ENCODE results near the gene FARP1.

Gene FARP1

DNA sequence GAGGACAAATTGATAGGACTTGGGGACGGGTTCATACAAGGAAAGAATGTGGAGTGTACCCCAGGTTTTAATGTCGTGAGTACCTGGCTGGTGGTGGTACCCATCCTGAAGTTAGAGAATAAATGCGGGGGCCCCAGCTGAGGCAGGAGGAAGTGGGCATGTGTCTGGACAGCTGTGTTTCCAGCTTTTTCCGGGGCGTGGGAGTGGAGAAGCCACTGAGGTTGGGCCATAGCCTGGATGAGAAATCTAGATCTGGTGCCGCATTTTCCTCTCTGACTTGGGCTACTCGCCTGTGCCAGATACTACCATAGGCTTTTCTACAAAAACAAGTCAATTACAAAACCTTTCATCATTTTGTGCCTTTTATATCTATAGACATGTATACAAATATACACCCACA lies 286.6 kb downstream of the FARP1 start:
- TF ChIP-seq POLR2AphosphoS5 (IDR thresholded peaks at IDR 0.05; ENCODE audit: low read depth, low read length) (no peak), TAF1 (IDR thresholded peaks at IDR 0.05; ENCODE audit: borderline replicate concordance, insufficient read depth, low read length) (no peak), SIN3A (IDR thresholded peaks at IDR 0.05; ENCODE audit: borderline replicate concordance, insufficient read depth, low read length) (no peak), REST (IDR thresholded peaks at IDR 0.05; ENCODE audit: insufficient read depth in 1 of 2, low read depth in 2 of 2, low read length in 2 of 2) (no peak), FOXP2 (optimal IDR thresholded peaks at IDR 0.05; ENCODE audit: borderline replicate concordance, extremely low read depth, extremely low read length, insufficient read depth) (no peak)

DNA sequence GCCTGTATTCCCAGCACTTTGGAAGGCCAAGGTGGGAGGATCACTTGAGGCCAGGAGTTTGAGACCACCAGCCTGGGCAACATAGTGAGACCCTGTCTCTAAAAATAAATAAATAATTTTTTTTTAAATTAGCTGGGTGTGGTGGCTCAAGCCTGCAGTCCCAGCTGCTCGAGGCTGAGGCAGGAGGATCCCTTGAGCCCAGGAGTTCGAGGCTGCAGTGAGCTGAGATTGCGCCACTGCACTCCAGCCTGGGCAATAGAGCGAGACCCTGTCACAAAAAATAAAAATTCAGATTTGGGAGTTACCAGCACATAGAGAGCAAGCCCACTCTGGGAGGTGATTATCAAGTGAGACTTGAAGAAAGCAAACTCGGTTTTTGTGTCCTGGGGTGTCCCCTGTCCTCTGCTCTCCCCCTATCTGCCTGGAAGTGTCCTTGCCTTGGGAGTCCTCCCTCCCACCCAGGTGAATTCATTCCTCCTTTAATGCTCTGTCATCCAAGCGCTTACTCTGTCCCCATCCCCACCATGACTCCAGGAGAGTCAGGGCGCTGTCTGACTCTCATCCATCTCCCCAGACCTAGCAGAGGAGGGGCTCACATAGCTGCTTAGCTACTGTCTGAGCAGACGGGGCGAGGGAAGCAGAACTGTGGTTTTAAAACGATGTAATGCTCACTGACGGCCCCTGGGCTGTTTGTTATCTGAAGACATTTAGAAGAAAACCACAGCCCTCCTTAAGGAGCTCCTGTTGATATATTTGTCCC lies 287.3 kb downstream of the FARP1 start:
- TF ChIP-seq REST (IDR thresholded peaks at IDR 0.05; ENCODE audit: insufficient read depth in 1 of 2, low read depth in 2 of 2, low read length in 2 of 2) (no peak), POLR2AphosphoS5 (IDR thresholded peaks at IDR 0.05; ENCODE audit: low read depth, low read length) (no peak), SIN3A (IDR thresholded peaks at IDR 0.05; ENCODE audit: borderline replicate concordance, insufficient read depth, low read length) (no peak), FOXP2 (optimal IDR thresholded peaks at IDR 0.05; ENCODE audit: borderline replicate concordance, extremely low read depth, extremely low read length, insufficient read depth) (no peak), TAF1 (IDR thresholded peaks at IDR 0.05; ENCODE audit: borderline replicate concordance, insufficient read depth, low read length) (no peak)

DNA sequence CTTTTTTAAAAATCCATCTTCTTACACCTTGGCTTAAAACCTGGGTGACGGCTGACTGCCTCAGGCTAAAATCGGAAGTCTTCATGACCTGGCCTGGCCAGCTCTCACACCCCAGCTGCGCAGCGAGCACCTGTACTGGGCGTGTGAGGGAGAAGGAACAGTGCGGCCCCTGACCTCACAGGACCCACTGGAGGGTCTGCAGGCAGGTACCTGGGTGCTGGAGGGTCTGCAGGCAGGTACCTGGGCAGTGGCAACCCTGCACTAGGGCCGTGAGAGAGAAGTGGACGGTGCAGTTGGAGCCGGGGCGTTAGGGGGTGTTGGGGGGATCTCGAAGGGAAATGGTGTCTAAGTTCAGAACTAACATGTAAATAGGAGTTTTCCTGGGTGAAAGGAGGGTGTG lies 289.7 kb downstream of the FARP1 start:
- TF ChIP-seq FOXP2 (optimal IDR thresholded peaks at IDR 0.05; ENCODE audit: borderline replicate concordance, extremely low read depth, extremely low read length, insufficient read depth) (no peak), REST (IDR thresholded peaks at IDR 0.05; ENCODE audit: insufficient read depth in 1 of 2, low read depth in 2 of 2, low read length in 2 of 2) (no peak), SIN3A (IDR thresholded peaks at IDR 0.05; ENCODE audit: borderline replicate concordance, insufficient read depth, low read length) (no peak), POLR2AphosphoS5 (IDR thresholded peaks at IDR 0.05; ENCODE audit: low read depth, low read length) (no peak), TAF1 (IDR thresholded peaks at IDR 0.05; ENCODE audit: borderline replicate concordance, insufficient read depth, low read length) (no peak)

GRCh38 chr13:98433654-98434053 lies 290.8 kb downstream of the FARP1 start:
- TF ChIP-seq REST (IDR thresholded peaks at IDR 0.05; ENCODE audit: insufficient read depth in 1 of 2, low read depth in 2 of 2, low read length in 2 of 2) (no peak), TAF1 (IDR thresholded peaks at IDR 0.05; ENCODE audit: borderline replicate concordance, insufficient read depth, low read length) (no peak), POLR2AphosphoS5 (IDR thresholded peaks at IDR 0.05; ENCODE audit: low read depth, low read length) (no peak), FOXP2 (optimal IDR thresholded peaks at IDR 0.05; ENCODE audit: borderline replicate concordance, extremely low read depth, extremely low read length, insufficient read depth) (no peak), SIN3A (IDR thresholded peaks at IDR 0.05; ENCODE audit: borderline replicate concordance, insufficient read depth, low read length) (no peak)

All from PFSK-1 (cell line).